Stimulated activated CD8-positive, alpha-beta memory T cell treated with anti-CD3 and anti-CD28 coated beads, Interleukin-15, amount 100 ng/mL, for 48 hours (primary cell): ENCODE measurements around the gene XIAP.
"Not testable (repeated sequence)": the region's sequence is repeated elsewhere in the genome, so short reads cannot be mapped to it uniquely, and the experiment has no call there.

Experiments
- DNase-seq, 2 donors: peaks; one replicate each; pipeline ENCODE4 v3.0.0-alpha.2; 2020; ENCODE audit warnings: low read depth in 2 of 2

XIAP gene

GRCh38 chrX:123876177-123876576, 16.3 kb downstream of the XIAP start:
- no peak for DNase-seq

GRCh38 chrX:123876844-123877243, 17.0 kb downstream of the XIAP start:
- DNase-seq: no peak

GRCh38 chrX:123878252-123878721, 18.4 kb downstream of the XIAP start:
- no peak for DNase-seq

GRCh38 chrX:123881330-123881729, 21.5 kb downstream of the XIAP start:
- no peak for DNase-seq

- DNase-seq: no peak
Measured at GRCh38 chrX:123882391-123882790, 22.5 kb downstream of the XIAP start.

- no peak for DNase-seq
Measured at GRCh38 chrX:123884809-123885408, 25.1 kb downstream of the XIAP start.

- no peak for DNase-seq
Measured at GRCh38 chrX:123899701-123900100, 39.8 kb downstream of the XIAP start.

GRCh38 chrX:123903261-123903660, 43.4 kb downstream of the XIAP start:
- DNase-seq: not testable (repeated sequence)

GRCh38 chrX:123905332-123905731, 45.5 kb downstream of the XIAP start:
- no peak for DNase-seq

- DNase-seq: peak in 1 of 2 donors; percentile 0
Measured at GRCh38 chrX:123906557-123907316, 46.9 kb downstream of the XIAP start.

GRCh38 chrX:123909523-123909922, 49.7 kb downstream of the XIAP start:
- no peak for DNase-seq

GRCh38 chrX:123917069-123917468, 57.2 kb downstream of the XIAP start:
- DNase-seq: no peak

- no peak for DNase-seq
Measured at GRCh38 chrX:123918106-123918721, 58.4 kb downstream of the XIAP start.

- DNase-seq: no peak
Measured at GRCh38 chrX:123920105-123920785, 60.4 kb downstream of the XIAP start.

GRCh38 chrX:123923211-123923610, 63.4 kb downstream of the XIAP start:
- DNase-seq: no peak

- no peak for DNase-seq
Measured at GRCh38 chrX:123924186-123924585, 64.3 kb downstream of the XIAP start.

GRCh38 chrX:123927845-123928244, 68.0 kb downstream of the XIAP start:
- no peak for DNase-seq

GRCh38 chrX:123932055-123932454, 72.2 kb downstream of the XIAP start:
- not testable (repeated sequence) for DNase-seq

GRCh38 chrX:123943074-123943473, 83.2 kb downstream of the XIAP start:
- no peak for DNase-seq

- DNase-seq: no peak
Measured at GRCh38 chrX:123943488-123943887, 83.6 kb downstream of the XIAP start.

GRCh38 chrX:123949846-123950245, 90.0 kb downstream of the XIAP start:
- no peak for DNase-seq
